BJ (cell line): ENCODE measurements around the gene GSTO2. TPM values are rescaled to one million over a fixed set of nuclear protein-coding genes. Genes with fewer than 3 reads are reported as not detected.
A peak's percentile ranks its signal among the peaks of the same experiment; 100 is the strongest.

ENCODE experiments used
- CTCF ChIA-PET: fragments of 350-600 bp; formaldehyde crosslinking; extraction: SDS; loops from one replicate; lab custom pipeline; 2021; ENCODE audit warnings: antibody characterized with exemption, inconsistent platforms; lab: Yijun Ruan, JAX
- POLR2A ChIA-PET: fragments of 300-600 bp; sonication (Branson Sonifier 250); formaldehyde crosslinking; extraction: SDS; loops from one replicate; lab custom pipeline; 2021; ENCODE audit warnings: antibody characterized with exemption; lab: Charles Lee
- DNase-seq: peaks from one replicate; pipeline ENCODE4 v3.0.0-alpha.2; 2011; ENCODE audit warnings: low read depth
- H3K27me3 ChIP-seq: 2 replicates; pipeline ENCODE4 v1.6.0; 2011; ENCODE audit warnings: low read length; ENCODE audit not compliant: control insufficient read depth, insufficient read depth
- H3K36me3 ChIP-seq: 2 replicates; pipeline ENCODE4 v1.5.1; 2011; ENCODE audit warnings: low read length; ENCODE audit not compliant: control insufficient read depth, insufficient read depth
- H3K4me3 ChIP-seq: 2 replicates; pipeline ENCODE4 v1.5.1; 2011; ENCODE audit warnings: low read depth, mild to moderate bottlenecking, control low read depth, low read length
- polyA plus RNA-seq: library from polyadenylated mRNA; depleted of rRNA; stranded (reverse); fragments of >200 nt; gene quantifications from 2 replicates; pipeline ENCODE4 v1.2.3, GENCODE V29; 2011
- TF ChIP-seq, protein P1 (sequence below): IDR thresholded peaks from 2 replicates; pipeline ENCODE4 v1.5.1; 2011; ENCODE audit warnings: low read depth, mild to moderate bottlenecking, control low read depth, inconsistent platforms, low read length, moderate library complexity; ENCODE audit not compliant: insufficient read depth

GSTO2 gene
- polyA plus RNA-seq, 1 experiment, result 4.9 TPM

DNA sequence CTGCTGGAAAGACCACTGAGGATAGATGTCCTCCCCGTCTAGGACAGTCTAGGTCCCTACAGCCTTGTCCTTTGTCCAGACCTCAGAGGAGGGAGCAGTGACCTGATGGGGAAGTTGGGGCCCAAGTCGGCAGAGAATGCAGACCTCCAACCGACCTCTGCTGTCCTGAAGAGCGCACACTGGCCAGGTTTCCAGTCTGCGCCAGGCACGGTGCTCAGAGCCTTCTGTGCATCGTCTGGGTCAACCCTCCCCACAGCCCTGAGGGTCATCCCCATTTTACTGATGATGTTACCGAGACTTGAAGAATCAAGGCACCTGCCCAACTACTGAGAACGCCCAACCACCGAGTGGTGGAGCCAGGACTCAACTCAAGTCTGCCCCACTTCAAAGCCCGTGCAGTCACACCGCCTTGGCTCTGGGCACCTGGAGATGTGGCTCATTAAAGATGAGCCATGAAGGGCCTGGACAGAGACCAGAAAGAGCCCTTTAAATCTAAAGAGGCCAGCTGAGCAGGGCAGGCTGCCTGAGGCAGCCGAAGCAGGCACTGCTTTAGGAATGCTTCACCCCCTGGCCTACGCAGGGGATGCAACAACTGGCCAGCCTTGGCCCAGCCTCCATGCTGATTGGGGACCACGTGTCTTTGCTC lies 64.9 kb downstream of the GSTO2 start:
- Histone ChIP-seq H3K4me3 (no peak overlapping the region), H3K36me3 (peaks cover 7% of the 10 kb centered on the region; the same call in 1 of the 2 replicates), H3K27me3 (no peaks in the 10 kb centered on the region)
- ChIA-PET CTCF (interaction anchor here (1.3 to 2.7 kb wide), 4 partner anchors 17 to 42 kb away, joined by 5 to 11 read pairs (median 6); no protein-coding TSS in a partner anchor), POLR2A (no interaction called here)
- TF ChIP-seq, protein P1, sequence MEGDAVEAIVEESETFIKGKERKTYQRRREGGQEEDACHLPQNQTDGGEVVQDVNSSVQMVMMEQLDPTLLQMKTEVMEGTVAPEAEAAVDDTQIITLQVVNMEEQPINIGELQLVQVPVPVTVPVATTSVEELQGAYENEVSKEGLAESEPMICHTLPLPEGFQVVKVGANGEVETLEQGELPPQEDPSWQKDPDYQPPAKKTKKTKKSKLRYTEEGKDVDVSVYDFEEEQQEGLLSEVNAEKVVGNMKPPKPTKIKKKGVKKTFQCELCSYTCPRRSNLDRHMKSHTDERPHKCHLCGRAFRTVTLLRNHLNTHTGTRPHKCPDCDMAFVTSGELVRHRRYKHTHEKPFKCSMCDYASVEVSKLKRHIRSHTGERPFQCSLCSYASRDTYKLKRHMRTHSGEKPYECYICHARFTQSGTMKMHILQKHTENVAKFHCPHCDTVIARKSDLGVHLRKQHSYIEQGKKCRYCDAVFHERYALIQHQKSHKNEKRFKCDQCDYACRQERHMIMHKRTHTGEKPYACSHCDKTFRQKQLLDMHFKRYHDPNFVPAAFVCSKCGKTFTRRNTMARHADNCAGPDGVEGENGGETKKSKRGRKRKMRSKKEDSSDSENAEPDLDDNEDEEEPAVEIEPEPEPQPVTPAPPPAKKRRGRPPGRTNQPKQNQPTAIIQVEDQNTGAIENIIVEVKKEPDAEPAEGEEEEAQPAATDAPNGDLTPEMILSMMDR, result no peak
- DNase-seq, result no peak

DNA sequence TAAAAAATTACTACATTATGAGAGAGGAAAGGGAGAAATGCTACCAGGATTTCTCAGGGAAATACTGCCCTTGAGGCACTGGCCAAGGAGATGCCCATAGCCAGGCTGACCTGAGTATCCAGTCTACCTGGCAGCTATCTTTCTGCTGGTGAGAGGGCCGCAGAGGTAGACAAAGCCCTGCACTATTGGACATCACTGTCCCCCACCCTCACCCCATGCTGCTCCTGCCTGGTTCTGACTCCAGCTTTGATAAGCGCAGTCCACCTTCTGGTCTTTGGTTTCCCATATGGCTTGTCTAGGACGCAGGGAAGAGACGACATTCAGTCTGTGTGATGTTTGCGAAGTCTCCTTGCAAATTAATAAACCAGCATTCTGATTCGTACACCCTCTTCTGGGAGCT lies 65.6 kb downstream of the GSTO2 start:
- CTCF ChIA-PET, result interaction anchor here (1.3 to 2.7 kb wide), 4 partner anchors 16 to 42 kb away, joined by 5 to 11 read pairs (median 6); no protein-coding TSS in a partner anchor
- no peaks in the 10 kb centered on the region for H3K27me3 ChIP-seq
- H3K36me3 ChIP-seq, result peaks cover 7% of the 10 kb centered on the region; the same call in 1 of the 2 replicates
- H3K4me3 ChIP-seq, result no peak overlapping the region
- TF ChIP-seq, protein P1, result no peak
- no peak for DNase-seq
- POLR2A ChIA-PET, result no interaction called here

DNA sequence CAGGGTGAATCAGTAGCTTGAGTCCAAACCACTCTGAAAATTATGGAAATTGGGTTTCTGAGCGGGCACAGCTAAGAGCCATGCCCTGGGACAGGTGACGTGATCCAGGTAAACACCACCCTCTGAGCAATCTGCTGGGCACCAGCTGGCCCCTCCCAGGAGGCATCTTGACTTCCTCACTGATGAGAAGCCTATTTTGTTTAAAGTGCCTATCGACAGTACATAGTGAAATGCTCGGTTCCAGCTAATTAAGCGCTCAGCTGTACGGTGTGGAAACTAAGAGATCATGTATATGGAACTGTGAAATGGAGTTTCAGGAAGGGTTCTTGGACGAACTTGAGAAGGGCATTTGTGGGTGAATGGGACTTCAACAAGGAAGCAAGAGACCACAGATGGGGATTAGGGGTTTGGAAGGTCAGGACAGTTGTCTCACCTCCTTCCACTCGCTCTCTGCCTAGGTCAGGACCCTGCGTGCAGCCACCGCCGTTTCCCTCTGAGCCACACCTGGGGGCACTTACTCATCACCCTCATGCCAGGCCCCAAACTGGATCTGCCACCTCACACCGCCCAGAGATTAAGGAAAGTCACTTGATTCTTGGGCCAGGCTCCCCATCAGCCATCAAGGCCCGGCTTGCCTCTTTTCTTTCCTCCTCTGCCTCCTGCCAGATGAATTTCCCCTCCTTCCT lies 66.1 kb downstream of the GSTO2 start:
- Histone ChIP-seq H3K4me3 (no peak overlapping the region), H3K27me3 (no peaks in the 10 kb centered on the region), H3K36me3 (peaks cover 7% of the 10 kb centered on the region; the same call in 1 of the 2 replicates)
- ChIA-PET CTCF (interaction anchor here (1.1 to 4.9 kb wide), 6 partner anchors 16 to 43 kb away, joined by 5 to 32 read pairs (median 6); partner anchors contain the start of gene CFAP58), POLR2A (no interaction called here)
- TF ChIP-seq, protein P1, result no peak
- no peak for DNase-seq

DNA sequence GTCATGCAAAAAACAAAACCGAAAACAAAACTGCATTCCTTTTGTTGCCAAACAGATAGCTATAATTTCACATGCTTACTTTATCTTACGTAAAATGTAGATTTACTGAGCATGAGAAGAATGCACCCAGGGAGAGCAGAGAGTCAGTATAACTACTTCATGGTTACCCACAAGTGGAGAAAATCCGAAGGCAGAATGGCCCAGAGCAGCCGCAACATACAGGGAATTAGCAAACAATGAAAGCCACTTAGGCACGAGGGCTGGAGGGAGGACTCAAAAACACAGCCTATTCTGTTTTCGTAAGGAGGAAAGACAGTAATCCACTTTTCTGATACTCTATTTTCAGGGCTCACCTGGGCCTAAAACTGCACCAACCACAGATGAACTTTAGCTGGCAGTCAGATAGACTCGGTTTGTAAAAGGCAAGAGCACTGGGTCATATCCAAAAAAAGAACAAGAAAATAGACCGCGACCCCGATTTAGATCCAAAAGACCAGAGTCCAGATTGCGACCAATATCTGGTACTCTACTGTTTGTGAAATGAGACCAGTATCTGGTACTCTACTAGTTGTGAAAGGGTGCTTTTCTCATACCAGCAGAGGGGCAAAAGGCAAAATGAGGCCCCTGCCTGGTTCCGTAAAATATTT lies 68.0 kb downstream of the GSTO2 start:
- H3K27me3 ChIP-seq, result no peaks in the 10 kb centered on the region
- ChIA-PET CTCF (interaction anchor here (0.6 to 4.9 kb wide), 9 partner anchors 13 to 484 kb away, joined by 3 to 32 read pairs (median 6); no protein-coding TSS in a partner anchor), POLR2A (no interaction called here)
- TF ChIP-seq, protein P1, result no peak
- H3K4me3 ChIP-seq, result peak overlapping the region; percentile 87
- H3K36me3 ChIP-seq, result peaks cover 7% of the 10 kb centered on the region; the same call in 1 of the 2 replicates
- peak; percentile 52 for DNase-seq
